Measurements from ENCODE around the gene PIK3C2B. TPM values are rescaled to one million over a fixed set of nuclear protein-coding genes. Genes with fewer than 3 reads are reported as not detected.
A peak's percentile ranks its signal among the peaks of the same experiment; 100 is the strongest.
"Not testable (repeated sequence)": the region's sequence is repeated elsewhere in the genome, so short reads cannot be mapped to it uniquely, and the experiment has no call there.

The PIK3C2B gene
- total and polyA plus RNA-seq, 12 donors = 4.4 to 31.9 (median 21.1) TPM

DNA sequence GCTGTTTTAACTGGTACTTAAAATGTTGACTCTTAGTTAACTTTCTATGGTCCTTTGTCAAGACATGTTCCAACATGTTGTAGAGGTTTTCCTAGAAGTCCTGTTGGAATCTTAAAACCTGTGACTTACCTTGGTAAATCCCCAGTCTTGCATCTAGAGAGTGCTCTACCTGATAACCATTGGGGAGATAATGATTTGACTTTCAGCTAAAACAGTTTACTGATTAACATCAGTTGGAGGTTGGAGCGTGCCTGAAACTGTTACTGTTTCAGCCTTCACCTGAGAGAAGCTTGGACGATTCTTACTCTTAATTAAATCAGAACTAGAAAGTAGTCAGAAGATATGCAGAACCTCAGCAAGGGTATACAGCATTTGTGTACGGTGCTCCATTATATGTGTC is 30.4 kb upstream of the PIK3C2B start:
- Histone ChIP-seq H3K27ac (no peak overlapping the region), H3K4me3 (no peak overlapping the region), H3K27me3 (no peaks in the 10 kb centered on the region), H3K36me3 (peaks cover 0 to 74% (median 30%) of the 10 kb centered on the region in 9 donors), H3K9me3 (peaks cover 0 to 9% (median 0%) of the 10 kb centered on the region in 11 donors), H3K4me1 (peaks cover 0 to 25% (median 16%) of the 10 kb centered on the region in 9 donors)
- TF ChIP-seq, protein P1, sequence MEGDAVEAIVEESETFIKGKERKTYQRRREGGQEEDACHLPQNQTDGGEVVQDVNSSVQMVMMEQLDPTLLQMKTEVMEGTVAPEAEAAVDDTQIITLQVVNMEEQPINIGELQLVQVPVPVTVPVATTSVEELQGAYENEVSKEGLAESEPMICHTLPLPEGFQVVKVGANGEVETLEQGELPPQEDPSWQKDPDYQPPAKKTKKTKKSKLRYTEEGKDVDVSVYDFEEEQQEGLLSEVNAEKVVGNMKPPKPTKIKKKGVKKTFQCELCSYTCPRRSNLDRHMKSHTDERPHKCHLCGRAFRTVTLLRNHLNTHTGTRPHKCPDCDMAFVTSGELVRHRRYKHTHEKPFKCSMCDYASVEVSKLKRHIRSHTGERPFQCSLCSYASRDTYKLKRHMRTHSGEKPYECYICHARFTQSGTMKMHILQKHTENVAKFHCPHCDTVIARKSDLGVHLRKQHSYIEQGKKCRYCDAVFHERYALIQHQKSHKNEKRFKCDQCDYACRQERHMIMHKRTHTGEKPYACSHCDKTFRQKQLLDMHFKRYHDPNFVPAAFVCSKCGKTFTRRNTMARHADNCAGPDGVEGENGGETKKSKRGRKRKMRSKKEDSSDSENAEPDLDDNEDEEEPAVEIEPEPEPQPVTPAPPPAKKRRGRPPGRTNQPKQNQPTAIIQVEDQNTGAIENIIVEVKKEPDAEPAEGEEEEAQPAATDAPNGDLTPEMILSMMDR (IDR thresholded peaks at IDR 0.05) = no peak
- ATAC-seq (no peak), DNase-seq (no peak)
- intact Hi-C loops (cut with DNase I) = no loop called here
- 88 to 90% methylated on average over 3 of the region's 3 CpGs for WGBS, 2 donors

DNA sequence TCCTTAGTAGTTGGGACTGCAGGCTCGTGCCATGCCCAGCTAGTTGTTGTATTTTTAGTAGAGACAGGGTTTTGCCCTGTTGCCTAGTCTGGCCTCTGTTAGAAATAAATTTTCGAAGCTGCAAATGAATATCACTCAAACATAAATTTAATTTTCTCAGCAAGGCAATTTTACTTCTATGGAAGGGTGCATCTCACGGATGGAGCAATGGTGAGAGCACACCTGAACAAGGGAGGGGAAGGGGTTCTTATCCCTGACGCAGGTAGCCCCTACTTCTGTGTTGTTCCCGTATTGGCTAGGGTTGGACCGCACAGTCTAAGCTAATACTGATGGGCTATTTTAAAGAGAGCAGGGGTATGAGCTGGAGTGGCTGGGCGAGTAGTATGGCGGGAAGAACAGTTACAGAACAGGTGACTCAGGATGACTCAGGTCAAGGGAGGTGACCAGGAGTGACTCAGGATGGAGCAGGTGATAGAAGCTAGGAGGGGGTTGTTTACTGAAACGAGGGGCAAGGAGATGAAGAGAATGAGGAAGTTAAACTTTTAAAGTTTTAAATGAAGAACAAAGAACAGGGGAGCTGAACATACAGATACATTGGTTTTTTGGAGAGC is 29.1 kb upstream of the PIK3C2B start:
- H3K4me1 ChIP-seq = peaks cover 0 to 38% (median 21%) of the 10 kb centered on the region in 9 donors
- H3K36me3 ChIP-seq = peaks cover 0 to 69% (median 18%) of the 10 kb centered on the region in 9 donors
- no peak overlapping the region for H3K4me3 ChIP-seq
- WGBS, 2 donors = 98% methylated on average over 9 of the region's 9 CpGs
- H3K9me3 ChIP-seq = peaks cover 0 to 9% (median 0%) of the 10 kb centered on the region in 11 donors
- no peak overlapping the region for H3K27ac ChIP-seq
- ATAC-seq (no peak), DNase-seq (no peak)
- intact Hi-C loops (cut with DNase I) = no loop called here
- H3K27me3 ChIP-seq = no peaks in the 10 kb centered on the region
- TF ChIP-seq, protein P1 (IDR thresholded peaks at IDR 0.05) = no peak

DNA sequence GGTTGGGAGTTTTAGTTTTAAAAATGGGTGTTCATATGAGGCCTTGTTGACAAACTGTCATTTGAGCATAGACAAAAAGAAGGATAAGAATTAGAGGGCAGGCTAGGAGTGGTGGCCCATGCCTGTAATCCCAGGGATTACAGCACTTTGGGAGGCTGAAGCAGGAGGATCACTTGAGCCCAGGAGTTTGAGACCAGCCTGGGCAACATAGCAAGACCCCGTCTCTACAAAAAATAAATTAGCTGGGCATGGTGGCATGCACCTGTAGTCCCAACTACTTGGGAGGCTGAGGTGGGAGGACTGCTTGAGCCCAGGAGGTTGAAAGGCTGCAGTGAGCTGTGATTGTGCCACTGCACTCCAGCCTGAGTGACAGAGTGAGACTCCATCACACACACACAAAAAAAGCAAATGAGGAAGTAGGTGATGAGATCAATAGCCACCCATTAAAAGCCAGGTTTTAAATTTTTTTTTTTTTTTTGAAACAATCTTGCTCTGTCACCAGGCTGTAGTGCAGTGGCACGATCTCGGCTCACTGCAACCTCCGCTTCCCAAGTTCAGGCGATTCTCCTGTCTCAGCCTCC is 27.4 kb upstream of the PIK3C2B start:
- H3K27me3 ChIP-seq; ATAC-seq; DNase-seq; intact Hi-C loops (cut with DNase I); H3K9me3 ChIP-seq; H3K4me3 ChIP-seq: not testable (repeated sequence)
- Histone ChIP-seq H3K27ac (peak overlapping the region in 7 of 10 donors; percentile 24 to 76 (median 43)), H3K36me3 (peaks cover 0 to 63% (median 14%) of the 10 kb centered on the region in 9 donors), H3K4me1 (peaks cover 6 to 55% (median 38%) of the 10 kb centered on the region in 9 donors)
- 78 to 91% methylated on average over 5 of the region's 5 CpGs for WGBS, 2 donors

DNA sequence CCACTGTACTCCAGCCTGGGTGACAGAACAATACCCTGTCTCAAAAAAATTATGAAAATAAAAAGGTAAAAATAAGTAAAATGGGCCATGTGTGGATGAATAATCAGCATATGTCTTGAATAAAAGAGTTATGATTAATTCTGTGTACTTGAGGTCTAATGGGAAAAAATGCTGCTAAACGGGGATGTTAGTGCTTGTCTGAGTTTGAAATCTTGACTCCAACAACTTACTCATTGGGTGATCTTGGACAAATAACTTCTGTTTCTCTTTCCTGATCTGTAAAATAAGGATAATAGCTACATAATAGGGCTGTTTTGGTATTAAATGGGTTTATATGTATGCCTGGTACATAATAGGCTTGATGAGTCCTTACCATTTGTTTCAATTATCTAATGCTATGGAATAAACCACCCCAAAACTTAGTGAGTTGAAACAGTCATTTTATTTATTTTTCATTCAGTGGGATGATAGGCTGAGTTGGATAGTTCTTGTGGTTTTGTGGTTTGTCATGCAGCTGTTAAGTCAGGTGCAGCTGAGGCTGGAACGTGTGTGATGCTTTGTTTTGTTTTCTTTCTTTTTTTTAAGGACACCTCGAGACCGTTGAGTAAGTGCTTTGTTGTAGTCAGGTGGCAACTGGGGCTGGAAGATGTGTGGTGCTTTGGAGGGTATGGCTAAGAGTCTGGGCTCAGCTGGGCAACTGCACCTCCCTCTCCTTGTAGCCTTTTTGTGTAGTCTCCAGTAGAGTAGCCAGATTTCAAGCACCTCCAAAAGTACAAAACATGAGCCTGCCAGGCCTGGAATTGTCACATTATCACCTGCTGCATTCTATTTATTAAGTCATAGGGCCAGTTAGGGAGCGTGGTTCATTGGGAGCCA is 26.5 kb upstream of the PIK3C2B start:
- H3K4me1 ChIP-seq = peaks cover 6 to 57% (median 41%) of the 10 kb centered on the region in 9 donors
- DNase-seq (no peak), ATAC-seq (peak in 6 of 8 donors; percentile 14 to 73 (median 42))
- peak overlapping the region in 7 of 10 donors; percentile 24 to 76 (median 43) for H3K27ac ChIP-seq
- H3K9me3 ChIP-seq = peaks cover 0 to 9% (median 0%) of the 10 kb centered on the region in 11 donors
- no peaks in the 10 kb centered on the region for H3K27me3 ChIP-seq
- intact Hi-C loops (cut with DNase I) = no loop called here
- TF ChIP-seq, protein P1 (IDR thresholded peaks at IDR 0.05) = no peak
- H3K36me3 ChIP-seq = peaks cover 0 to 54% (median 4%) of the 10 kb centered on the region in 9 donors
- H3K4me3 ChIP-seq = no peak overlapping the region
- 55 to 66% methylated on average over 5 of the region's 5 CpGs for WGBS, 2 donors

DNA sequence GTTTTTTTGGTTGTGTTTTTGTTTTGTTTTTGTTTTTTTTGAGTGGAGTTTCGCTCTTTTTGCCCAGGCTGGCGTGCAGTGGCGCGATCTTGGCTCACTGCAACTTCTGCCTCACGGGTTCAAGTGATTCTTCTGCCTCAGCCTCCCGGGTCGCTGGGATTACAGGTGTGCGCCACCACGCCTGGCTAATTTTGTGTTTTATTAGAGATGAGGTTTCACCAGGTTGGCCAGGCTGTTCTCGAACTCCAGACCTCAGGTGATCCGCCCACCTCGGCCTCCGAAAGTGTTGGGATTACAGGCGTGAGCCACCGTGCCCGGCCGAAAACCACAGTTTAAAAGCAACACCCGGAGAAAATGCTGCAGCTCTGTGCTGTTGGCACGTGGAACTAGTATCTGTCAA is 22.8 kb upstream of the PIK3C2B start:
- Histone ChIP-seq H3K4me1 (peaks cover 6 to 88% (median 47%) of the 10 kb centered on the region in 9 donors), H3K36me3 (peaks cover 0 to 20% (median 0%) of the 10 kb centered on the region in 9 donors), H3K27ac (peak overlapping the region in 5 of 10 donors; percentile 6 to 96 (median 91)), H3K4me3 (peak overlapping the region in 9 of 10 donors; percentile 49 to 83 (median 73))
- intact Hi-C loops (cut with DNase I); H3K27me3 ChIP-seq; H3K9me3 ChIP-seq; ATAC-seq; DNase-seq: not testable (repeated sequence)
- 89 to 92% methylated on average over 19 of the region's 19 CpGs for WGBS, 2 donors
